Measurements from ENCODE around the gene CD59. TPM values are rescaled to one million over a fixed set of nuclear protein-coding genes. Genes with fewer than 3 reads are reported as not detected.

The CD59 gene
- total RNA-seq, 4 donors from 2014 or later, result 321 to 413 (median 356) TPM

- no peak for TF ChIP-seq CTCF (IDR thresholded peaks at IDR 0.05; ENCODE audit: low read depth)
Observed at GRCh38 chr11:33696931-33697638, 39.1 kb downstream of the CD59 start.

- TF ChIP-seq CTCF (IDR thresholded peaks at IDR 0.05; ENCODE audit: low read depth), result no peak
Observed at GRCh38 chr11:33696411-33696810, 39.8 kb downstream of the CD59 start.

GRCh38 chr11:33695051-33695566 lies 41.1 kb downstream of the CD59 start:
- TF ChIP-seq CTCF (IDR thresholded peaks at IDR 0.05; ENCODE audit: low read depth), result no peak

GRCh38 chr11:33694346-33695050 lies 41.7 kb downstream of the CD59 start:
- no peak for TF ChIP-seq CTCF (IDR thresholded peaks at IDR 0.05; ENCODE audit: low read depth)

GRCh38 chr11:33692541-33692940 lies 43.7 kb downstream of the CD59 start:
- TF ChIP-seq CTCF (IDR thresholded peaks at IDR 0.05; ENCODE audit: low read depth), result no peak

- TF ChIP-seq CTCF (IDR thresholded peaks at IDR 0.05; ENCODE audit: low read depth), result no peak
Observed at GRCh38 chr11:33692013-33692504, 44.2 kb downstream of the CD59 start.
